Activated T-cell treated with anti-CD3 and anti-CD28 coated beads, Interleukin-2, amount 50 U/mL, for 24 hours (primary cell): ENCODE results near the gene MAJIN.

ENCODE experiments used
- DNase-seq: peaks from one replicate; pipeline ENCODE4 v3.0.0-alpha.2; 2020
- H3K27ac Mint-ChIP-seq: 2 replicates; pipeline ENCODE4 v1.8.0; 2020; ENCODE audit warnings: mild to moderate bottlenecking, mixed read lengths
- H3K27me3 Mint-ChIP-seq: 2 replicates; pipeline ENCODE4 v1.8.0; 2020; ENCODE audit warnings: mixed read lengths
- H3K36me3 Mint-ChIP-seq: 2 replicates; pipeline ENCODE4 v1.8.0; 2020; ENCODE audit warnings: low read depth, mixed read lengths
- H3K4me1 Mint-ChIP-seq: 2 replicates; pipeline ENCODE4 v1.8.0; 2020; ENCODE audit warnings: low read depth, mixed read lengths
- H3K4me3 Mint-ChIP-seq: 2 replicates; pipeline ENCODE4 v1.8.0; 2020; ENCODE audit warnings: mild to moderate bottlenecking, moderate library complexity, mixed read lengths
- H3K9me3 Mint-ChIP-seq: 2 replicates; pipeline ENCODE4 v1.8.0; 2020; ENCODE audit warnings: mixed read lengths

MAJIN gene

GRCh38 chr11:64900774-64901173 is 71.1 kb downstream of the MAJIN start:
- Mint-ChIP-seq H3K27me3 (no peaks in the 10 kb centered on the region), H3K4me3 (no peak overlapping the region), H3K9me3 (no peaks in the 10 kb centered on the region), H3K27ac (peak overlapping the region; percentile 55), H3K36me3 (peaks cover 67% of the 10 kb centered on the region), H3K4me1 (peaks cover 22% of the 10 kb centered on the region)
- no peak for DNase-seq

- Mint-ChIP-seq H3K4me3 (no peak overlapping the region), H3K27me3 (no peaks in the 10 kb centered on the region), H3K9me3 (no peaks in the 10 kb centered on the region), H3K36me3 (peaks cover 65% of the 10 kb centered on the region), H3K27ac (peak overlapping the region; percentile 79), H3K4me1 (peaks cover 22% of the 10 kb centered on the region)
- peak; percentile 70 for DNase-seq
Observed at GRCh38 chr11:64900263-64900678, 71.6 kb downstream of the MAJIN start.

GRCh38 chr11:64898541-64898940 is 73.4 kb downstream of the MAJIN start:
- Mint-ChIP-seq H3K4me1 (peaks cover 24% of the 10 kb centered on the region), H3K9me3 (no peaks in the 10 kb centered on the region), H3K4me3 (no peak overlapping the region), H3K27me3 (no peaks in the 10 kb centered on the region), H3K27ac (no peak overlapping the region), H3K36me3 (peaks cover 64% of the 10 kb centered on the region)
- no peak for DNase-seq

GRCh38 chr11:64898076-64898445 is 73.8 kb downstream of the MAJIN start:
- H3K36me3 Mint-ChIP-seq, result peaks cover 63% of the 10 kb centered on the region
- H3K4me1 Mint-ChIP-seq, result peaks cover 24% of the 10 kb centered on the region
- no peak overlapping the region for H3K27ac Mint-ChIP-seq
- no peak overlapping the region for H3K4me3 Mint-ChIP-seq
- H3K27me3 Mint-ChIP-seq, result no peaks in the 10 kb centered on the region
- H3K9me3 Mint-ChIP-seq, result no peaks in the 10 kb centered on the region
- no peak for DNase-seq

GRCh38 chr11:64897381-64898075 is 74.4 kb downstream of the MAJIN start:
- Mint-ChIP-seq H3K4me3 (no peak overlapping the region), H3K27ac (no peak overlapping the region), H3K9me3 (no peaks in the 10 kb centered on the region), H3K27me3 (no peaks in the 10 kb centered on the region), H3K36me3 (peaks cover 60% of the 10 kb centered on the region), H3K4me1 (peaks cover 24% of the 10 kb centered on the region)
- no peak for DNase-seq

GRCh38 chr11:64896448-64897022 is 75.4 kb downstream of the MAJIN start:
- DNase-seq, result no peak
- no peaks in the 10 kb centered on the region for H3K9me3 Mint-ChIP-seq
- no peak overlapping the region for H3K27ac Mint-ChIP-seq
- no peaks in the 10 kb centered on the region for H3K27me3 Mint-ChIP-seq
- peaks cover 53% of the 10 kb centered on the region for H3K36me3 Mint-ChIP-seq
- no peak overlapping the region for H3K4me3 Mint-ChIP-seq
- peaks cover 21% of the 10 kb centered on the region for H3K4me1 Mint-ChIP-seq

GRCh38 chr11:64894812-64895452 is 77.0 kb downstream of the MAJIN start:
- Mint-ChIP-seq H3K27me3 (no peaks in the 10 kb centered on the region), H3K9me3 (no peaks in the 10 kb centered on the region), H3K4me1 (peaks cover 6% of the 10 kb centered on the region), H3K36me3 (peaks cover 41% of the 10 kb centered on the region), H3K4me3 (no peak overlapping the region), H3K27ac (no peak overlapping the region)
- DNase-seq, result no peak

- peaks cover 2% of the 10 kb centered on the region for H3K4me1 Mint-ChIP-seq
- H3K27me3 Mint-ChIP-seq, result no peaks in the 10 kb centered on the region
- no peaks in the 10 kb centered on the region for H3K9me3 Mint-ChIP-seq
- H3K4me3 Mint-ChIP-seq, result no peak overlapping the region
- H3K27ac Mint-ChIP-seq, result peak overlapping the region; percentile 64
- DNase-seq, result peak; percentile 96
- peaks cover 36% of the 10 kb centered on the region for H3K36me3 Mint-ChIP-seq
Observed at GRCh38 chr11:64894070-64894811, 77.7 kb downstream of the MAJIN start.

GRCh38 chr11:64893194-64894069 is 78.5 kb downstream of the MAJIN start:
- Mint-ChIP-seq H3K9me3 (no peaks in the 10 kb centered on the region), H3K27ac (no peak overlapping the region), H3K27me3 (no peaks in the 10 kb centered on the region), H3K4me1 (peaks cover 5% of the 10 kb centered on the region), H3K4me3 (no peak overlapping the region), H3K36me3 (peaks cover 31% of the 10 kb centered on the region)
- no peak for DNase-seq

GRCh38 chr11:64892838-64893193 is 79.1 kb downstream of the MAJIN start:
- Mint-ChIP-seq H3K27ac (no peak overlapping the region), H3K27me3 (no peaks in the 10 kb centered on the region), H3K36me3 (peaks cover 25% of the 10 kb centered on the region), H3K4me1 (peaks cover 10% of the 10 kb centered on the region), H3K4me3 (no peak overlapping the region), H3K9me3 (no peaks in the 10 kb centered on the region)
- DNase-seq, result no peak

- no peak overlapping the region for H3K4me3 Mint-ChIP-seq
- H3K27ac Mint-ChIP-seq, result no peak overlapping the region
- no peak for DNase-seq
- no peaks in the 10 kb centered on the region for H3K27me3 Mint-ChIP-seq
- H3K9me3 Mint-ChIP-seq, result no peaks in the 10 kb centered on the region
- peaks cover 22% of the 10 kb centered on the region for H3K36me3 Mint-ChIP-seq
- peaks cover 13% of the 10 kb centered on the region for H3K4me1 Mint-ChIP-seq
Observed at GRCh38 chr11:64892411-64892831, 79.5 kb downstream of the MAJIN start.

GRCh38 chr11:64891880-64892279 is 80.0 kb downstream of the MAJIN start:
- DNase-seq, result no peak
- peaks cover 16% of the 10 kb centered on the region for H3K36me3 Mint-ChIP-seq
- no peaks in the 10 kb centered on the region for H3K27me3 Mint-ChIP-seq
- no peaks in the 10 kb centered on the region for H3K9me3 Mint-ChIP-seq
- no peak overlapping the region for H3K27ac Mint-ChIP-seq
- H3K4me3 Mint-ChIP-seq, result no peak overlapping the region
- H3K4me1 Mint-ChIP-seq, result peaks cover 16% of the 10 kb centered on the region

GRCh38 chr11:64891215-64891848 is 80.6 kb downstream of the MAJIN start:
- Mint-ChIP-seq H3K27ac (no peak overlapping the region), H3K27me3 (no peaks in the 10 kb centered on the region), H3K4me1 (peaks cover 16% of the 10 kb centered on the region), H3K36me3 (peaks cover 13% of the 10 kb centered on the region), H3K9me3 (no peaks in the 10 kb centered on the region), H3K4me3 (no peak overlapping the region)
- DNase-seq, result no peak

GRCh38 chr11:64890522-64890939 is 81.4 kb downstream of the MAJIN start:
- Mint-ChIP-seq H3K9me3 (no peaks in the 10 kb centered on the region), H3K27me3 (no peaks in the 10 kb centered on the region), H3K27ac (no peak overlapping the region), H3K4me1 (peaks cover 23% of the 10 kb centered on the region), H3K36me3 (peaks cover 5% of the 10 kb centered on the region), H3K4me3 (no peak overlapping the region)
- DNase-seq, result no peak
